Stimulated activated CD4-positive, alpha-beta T cell treated with anti-CD3 and anti-CD28 coated beads, Interleukin-12 subunit alpha, Interleukin-12 subunit beta, amount 100 ng/mL, for 24 hours (primary cell): ENCODE results near the gene SH3RF1.

ENCODE experiments used
- DNase-seq, 2 experiments: peaks; one replicate each; pipeline ENCODE4 v3.0.0-alpha.2; 2020; ENCODE audit warnings: low read depth in 2 of 2

The SH3RF1 gene

DNA sequence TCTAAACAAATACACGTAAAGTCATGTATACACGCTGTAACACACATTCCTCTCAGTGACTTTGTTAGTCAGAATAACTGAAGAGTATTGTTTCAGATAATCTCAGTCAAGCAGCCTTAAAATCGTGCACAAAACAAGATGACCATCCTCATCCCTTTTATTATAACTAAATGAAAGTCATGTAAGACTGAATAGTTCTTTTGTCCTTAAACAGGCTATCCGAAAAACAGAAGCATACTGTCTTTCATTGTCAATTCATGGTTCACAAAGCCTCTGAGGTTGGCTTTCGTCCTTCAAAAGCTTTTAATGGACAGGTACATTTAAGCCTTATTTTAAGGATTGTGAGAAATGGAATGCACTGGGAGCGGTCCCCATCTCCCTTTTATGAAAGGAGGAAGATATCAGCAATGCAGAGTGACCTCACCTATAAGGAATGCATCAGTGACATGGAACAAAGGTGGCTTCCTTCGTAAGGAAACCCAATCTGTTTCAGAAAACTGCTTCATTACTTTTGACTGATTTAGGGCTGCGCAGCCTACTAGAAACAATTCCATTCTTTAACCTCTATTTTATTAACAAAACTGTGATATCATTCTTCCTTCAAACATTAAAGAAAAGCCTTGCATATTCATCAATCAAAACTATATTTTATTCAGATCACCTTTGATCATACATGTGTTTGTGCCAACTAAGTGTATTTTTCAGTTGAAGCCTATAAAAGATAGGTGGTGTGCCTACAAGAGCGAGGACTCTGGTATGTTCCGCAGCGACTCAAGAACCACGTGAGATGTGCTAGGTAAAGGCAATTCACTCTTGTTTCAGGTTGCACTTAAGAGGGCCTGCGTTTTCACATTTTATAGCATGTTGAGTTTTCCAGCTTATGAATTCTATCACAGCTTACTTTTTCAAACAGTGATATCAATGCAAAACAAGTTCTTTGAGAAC lies 19.2 kb downstream of the SH3RF1 start:
- DNase-seq = no peak

DNA sequence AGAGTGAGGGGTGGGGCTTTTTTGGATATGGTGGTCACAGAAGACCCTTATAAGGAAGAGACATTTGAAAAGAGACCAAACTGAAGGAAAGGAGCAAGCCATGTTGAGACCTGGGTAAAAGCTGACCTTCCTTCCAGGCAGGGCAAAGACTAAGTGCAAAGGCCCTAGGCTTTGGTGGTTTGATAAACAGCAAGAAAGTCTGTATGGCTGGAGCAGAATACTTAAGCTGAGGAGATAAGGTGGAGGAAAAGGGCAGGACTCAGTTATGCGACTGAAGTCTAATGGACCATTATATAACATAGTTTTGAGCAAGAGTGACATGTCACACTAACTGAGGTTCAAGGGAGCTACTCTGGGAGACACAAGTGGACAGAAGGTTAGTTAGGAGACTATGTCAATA lies 20.0 kb downstream of the SH3RF1 start:
- no peak for DNase-seq

DNA sequence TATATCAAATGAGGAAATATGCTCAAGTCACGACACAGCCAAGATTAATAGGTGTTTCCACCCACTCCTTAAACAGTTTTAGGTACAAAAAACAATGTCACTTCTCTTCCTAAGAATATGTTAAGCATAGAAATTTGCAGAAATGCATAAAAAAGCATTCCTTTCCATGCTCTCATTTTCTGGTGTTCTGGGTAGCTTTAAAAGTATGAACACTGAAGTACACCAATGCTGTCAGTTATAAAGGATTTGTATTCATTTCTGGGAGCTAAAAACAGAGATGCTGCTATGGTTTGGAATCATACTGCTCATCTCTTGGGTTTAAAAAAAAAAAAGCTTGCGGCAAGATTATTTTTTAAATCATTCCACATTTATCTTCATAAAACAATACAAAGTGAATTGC lies 20.8 kb downstream of the SH3RF1 start:
- no peak for DNase-seq

DNA sequence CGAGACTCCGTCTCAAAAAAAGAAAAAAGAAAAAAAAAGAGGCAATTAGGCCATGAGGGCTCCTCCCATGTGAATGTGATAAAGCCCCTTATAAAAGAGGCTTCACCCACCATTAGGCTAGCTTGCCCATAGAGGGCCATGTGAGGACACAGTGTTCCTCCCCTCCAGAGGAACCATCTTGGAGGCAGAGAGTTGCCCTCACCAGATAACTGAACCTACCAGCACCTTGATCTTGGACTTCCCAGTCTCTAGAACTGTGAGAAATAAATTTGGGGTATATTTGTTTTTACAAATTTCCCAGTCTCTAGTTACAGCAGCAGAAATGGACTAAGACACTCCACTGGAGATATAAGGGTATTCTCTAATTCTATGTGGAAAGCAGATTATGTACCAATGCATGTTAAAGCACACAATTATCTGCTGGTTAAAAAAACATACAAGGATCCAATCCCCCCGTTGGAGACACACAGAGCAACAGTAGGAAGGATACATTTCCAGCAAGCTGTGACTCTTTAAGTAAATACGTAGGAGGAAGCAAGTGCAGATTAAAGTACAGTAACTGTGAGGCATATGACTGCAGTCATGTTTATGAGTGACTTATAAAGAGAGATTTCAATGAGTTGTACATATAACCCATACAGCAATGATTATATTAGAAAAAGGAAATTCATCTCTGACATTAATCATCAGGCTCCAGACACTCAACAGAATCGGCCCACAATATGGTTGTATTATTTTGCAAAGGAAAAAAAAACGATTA lies 21.4 kb downstream of the SH3RF1 start:
- no peak for DNase-seq

DNA sequence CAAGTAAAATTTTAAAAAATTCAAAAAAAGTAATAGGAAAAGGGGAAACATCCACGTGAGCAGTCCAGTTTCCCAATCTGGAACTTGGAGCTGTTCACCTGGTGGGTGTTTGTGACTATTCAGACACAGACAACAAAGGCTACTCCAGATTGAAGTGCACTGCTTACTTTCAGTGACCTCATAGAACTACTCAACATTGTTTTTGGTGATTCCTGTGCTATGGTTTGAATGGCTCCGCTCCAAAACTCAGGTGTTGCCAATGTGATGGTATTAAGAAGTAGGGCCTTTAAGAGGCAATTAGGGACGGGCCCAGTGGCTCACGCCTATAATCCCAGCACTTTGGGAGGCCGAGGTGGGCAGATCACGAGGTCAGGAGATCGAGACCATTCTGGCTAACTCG lies 22.1 kb downstream of the SH3RF1 start:
- DNase-seq = no peak

DNA sequence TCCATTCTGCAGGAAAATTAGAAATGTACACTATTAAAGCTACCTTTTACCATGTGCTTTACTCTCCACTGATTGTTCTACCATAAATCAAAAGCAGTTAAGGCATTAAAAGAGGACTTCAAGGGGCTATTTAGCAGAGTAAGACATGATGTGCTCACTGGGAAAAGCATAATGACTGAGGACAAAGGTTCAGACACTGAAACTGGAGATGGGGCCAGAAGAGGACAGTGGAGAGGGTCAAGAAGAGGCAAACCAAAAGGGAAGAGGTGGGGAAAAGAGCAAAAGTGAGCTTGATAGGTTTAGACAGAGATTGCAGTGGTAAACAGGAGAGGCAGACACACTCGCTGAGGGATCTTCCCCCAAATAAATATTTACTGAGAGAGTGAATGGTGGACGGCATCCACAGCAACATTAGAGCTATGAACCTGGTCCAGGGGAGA lies 23.8 kb downstream of the SH3RF1 start:
- no peak for DNase-seq

DNA sequence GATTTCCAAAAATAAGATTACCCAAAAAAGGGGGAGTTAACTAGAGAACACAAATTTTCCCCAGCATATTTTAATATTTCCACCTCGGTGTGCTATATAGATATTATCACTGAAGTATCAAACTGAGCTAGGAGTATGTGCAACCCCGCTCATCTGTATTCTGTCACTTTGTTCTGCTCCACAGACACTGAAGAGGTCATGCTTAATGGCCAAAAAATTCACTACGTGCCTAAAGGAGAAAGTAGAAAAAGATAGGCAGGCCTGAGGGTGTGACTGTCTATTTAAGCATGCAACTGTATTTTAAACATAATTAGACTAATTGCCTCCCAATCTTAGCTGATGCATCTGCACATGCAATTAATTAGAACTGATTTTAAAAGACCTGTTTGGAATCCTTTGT lies 24.5 kb downstream of the SH3RF1 start:
- DNase-seq = no peak

DNA sequence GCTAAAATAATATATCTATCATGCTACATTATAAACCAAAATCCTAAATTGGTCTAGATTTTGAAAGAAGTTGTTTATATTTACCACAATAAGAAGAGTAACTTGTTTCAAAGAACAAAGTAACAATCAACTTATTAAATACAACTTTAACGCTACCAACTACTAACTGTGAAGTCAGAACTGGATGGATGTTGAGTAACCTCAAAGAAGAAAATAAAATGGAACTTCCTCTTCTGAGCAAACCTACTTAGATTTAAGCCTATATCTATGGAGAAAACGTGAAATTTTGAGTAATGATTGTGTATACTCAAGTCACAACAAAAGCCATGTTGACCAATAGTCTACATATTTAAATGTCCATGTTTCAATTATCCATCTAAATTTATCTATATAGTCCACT lies 25.7 kb downstream of the SH3RF1 start:
- DNase-seq = no peak

DNA sequence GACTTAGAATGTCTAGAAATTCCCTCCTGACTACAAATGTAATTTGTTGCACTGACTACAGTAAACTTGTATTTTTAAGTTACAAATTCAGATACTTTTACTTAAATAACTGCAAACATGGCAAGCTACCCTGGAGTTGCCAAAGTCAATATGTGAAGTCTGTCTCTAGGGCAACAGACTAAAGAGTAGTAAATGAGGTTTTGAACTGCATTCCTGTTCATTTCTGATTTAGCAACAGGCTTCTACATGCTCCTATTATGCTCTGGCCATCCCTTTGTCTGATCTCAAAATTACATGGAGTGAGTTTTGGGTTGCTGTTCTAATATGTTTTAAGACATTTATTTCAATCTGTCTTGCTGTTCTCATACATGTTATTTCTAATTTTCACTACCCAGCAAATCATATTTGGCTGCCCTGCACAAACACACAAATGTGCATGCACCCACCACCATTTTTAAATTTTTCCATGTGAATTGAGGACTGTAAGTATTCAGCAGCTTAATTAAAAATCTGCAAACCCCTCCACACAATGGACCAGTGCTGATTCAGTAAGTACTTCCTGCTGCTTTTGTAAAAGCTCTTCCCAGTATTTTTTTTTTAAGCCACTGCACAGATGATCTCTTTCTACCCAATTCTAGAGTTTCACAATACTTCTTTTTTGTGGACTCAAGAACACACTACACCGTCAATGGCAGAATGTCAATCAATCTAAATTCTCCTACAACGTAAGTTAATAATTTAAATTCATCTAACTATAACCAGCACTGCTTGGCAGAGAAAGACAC lies 26.7 kb downstream of the SH3RF1 start:
- DNase-seq = no peak

DNA sequence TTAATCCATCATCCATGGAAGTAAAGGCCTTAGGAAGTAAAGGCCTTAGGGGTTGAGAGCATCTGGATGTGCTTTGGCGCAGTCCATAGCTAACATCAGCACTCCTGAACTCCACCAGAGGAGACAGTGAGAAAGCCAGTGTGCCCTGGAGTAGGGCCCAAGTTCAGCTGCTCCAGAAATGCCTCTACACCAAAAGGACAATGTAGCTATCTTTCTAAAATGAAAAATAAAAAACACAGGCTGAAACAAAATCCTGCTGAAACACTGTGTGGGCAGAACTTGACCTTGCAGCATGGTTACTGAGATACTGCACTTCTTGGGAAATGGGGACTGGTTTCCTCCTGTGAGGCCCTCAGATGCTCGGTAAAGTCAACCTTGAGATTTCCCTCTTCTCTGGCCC lies 29.3 kb downstream of the SH3RF1 start:
- no peak for DNase-seq

DNA sequence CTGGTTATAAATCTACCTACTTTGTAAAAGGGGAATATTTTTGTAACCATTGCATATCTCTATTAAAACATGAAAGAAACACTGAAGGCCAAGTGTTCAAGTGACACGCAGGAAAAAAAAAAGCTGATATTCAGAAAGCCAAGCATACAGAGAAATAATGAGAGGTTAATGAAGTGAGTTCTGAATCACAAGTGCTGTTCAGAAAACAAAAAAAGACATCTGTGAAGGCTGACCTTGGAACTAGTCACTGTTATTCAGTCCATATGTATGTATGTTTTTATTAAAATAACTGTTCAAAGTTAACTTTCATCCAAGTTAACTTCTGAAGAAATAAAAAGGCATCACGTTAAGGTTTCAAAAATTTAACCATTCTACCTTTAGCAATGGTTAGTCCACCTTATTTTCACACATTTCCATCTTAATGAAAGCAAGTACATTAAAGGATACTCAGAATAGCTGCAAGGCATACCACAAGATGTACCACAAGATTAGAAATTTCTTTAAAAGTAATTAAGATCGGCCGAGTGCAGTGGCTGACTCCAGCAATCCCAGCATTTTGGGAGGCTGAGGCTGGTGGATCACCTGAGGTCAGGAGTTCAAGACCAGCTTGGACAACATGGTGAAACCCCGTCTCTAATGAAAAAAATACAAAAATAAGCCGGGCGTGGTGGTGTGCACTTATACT lies 31.4 kb downstream of the SH3RF1 start:
- DNase-seq = no peak

DNA sequence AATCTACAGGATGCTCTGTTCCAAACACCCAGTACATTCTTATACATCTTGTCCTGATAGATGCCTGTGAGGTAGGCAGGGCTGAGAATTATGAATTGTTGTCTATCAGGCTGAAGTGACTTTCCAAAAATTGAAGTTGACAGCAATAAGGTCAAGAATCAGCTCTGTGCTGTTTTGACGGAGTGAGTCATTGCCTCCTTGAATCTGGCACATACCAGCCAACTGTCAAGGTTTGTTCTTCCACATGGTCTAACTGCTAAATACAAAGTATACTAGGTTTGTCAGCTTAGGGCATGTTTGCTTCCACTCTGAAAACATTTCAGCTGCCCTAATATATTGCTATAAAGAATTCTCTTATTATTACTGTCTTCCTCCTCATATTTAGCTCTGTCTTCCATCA lies 32.3 kb downstream of the SH3RF1 start:
- DNase-seq = no peak

DNA sequence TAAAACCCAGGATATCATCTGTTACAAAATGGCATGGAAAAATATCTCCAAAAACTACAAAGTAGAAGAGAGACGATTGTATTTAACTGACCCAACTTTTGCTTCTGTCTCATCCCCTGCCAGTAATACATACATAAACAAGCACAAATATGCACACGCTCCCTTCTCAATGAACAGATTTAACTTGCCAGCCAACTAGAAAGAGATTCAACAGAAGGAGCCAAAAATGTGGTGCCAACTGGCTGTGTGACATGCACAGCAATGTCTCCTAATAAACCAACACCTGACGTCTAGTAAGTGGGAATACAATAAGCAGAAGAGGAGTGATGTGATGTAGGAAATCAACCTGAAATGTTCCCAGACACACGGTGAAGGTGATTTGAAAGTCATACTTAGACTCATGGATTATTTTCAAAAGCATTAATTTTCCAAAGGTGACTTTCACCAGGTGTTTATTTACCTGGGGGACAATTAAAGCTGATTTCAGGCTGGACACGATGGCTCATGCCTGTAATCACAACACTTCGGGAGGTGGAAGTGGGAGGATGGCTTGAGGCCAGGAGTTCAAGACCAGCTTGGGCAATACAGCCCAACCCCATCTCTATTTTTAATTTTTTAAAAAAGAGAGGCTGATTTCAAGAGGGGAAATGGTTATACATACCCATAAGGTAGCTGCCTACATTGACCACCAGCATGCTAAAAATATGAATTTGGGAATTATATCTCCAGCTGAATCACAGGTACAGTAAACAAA lies 33.7 kb downstream of the SH3RF1 start:
- no peak for DNase-seq

DNA sequence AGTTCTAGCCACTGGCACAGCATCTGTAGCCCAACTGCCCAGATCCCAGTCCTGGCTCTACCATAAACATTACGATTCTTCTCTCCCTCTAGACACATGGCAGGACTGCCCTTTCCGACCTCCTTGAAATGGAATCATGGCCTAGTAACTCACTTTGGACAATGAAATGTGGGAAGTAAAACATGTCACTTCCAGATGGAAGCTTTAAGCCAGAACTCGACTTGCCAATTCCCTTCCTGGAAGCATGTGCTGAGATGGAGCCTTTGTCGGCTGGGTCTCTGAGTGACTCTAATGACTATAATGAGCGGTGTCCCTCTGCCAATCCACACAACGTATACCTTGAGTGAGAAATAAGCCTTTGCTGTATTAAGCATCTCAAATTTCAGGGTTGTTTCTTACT lies 34.7 kb downstream of the SH3RF1 start:
- DNase-seq = no peak

DNA sequence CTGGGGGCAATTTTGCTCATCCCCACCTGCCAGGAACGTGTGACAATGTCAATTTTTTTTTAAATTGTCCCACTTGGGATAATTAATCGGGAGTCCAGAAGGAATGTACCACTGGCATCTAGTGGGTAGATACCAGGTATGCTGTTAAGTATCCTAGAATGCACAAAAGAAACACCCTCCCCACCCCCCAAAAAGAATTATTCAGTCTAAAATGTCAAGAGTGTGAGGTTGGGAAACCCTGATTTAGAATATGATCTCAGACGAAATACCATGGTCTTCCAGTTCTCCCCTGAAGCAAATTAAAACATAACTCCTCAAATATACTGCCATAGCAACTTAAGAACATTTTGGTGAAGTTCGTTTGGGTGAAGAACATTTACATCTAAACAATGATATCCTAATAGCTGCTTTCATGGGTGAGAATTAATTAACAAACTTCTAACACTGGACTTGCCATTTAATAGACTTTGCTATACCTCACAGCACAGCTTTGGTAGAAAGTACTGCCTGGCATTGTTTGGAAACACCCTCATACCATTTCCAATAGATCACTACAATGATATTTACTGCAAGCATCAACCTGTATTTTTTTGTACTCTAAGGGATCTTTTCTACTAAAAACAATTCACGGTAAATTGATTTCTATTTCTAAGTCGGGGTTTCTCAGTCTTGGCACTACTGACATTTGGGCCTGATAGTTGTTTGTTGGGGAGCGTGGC lies 36.5 kb downstream of the SH3RF1 start:
- DNase-seq = no peak

DNA sequence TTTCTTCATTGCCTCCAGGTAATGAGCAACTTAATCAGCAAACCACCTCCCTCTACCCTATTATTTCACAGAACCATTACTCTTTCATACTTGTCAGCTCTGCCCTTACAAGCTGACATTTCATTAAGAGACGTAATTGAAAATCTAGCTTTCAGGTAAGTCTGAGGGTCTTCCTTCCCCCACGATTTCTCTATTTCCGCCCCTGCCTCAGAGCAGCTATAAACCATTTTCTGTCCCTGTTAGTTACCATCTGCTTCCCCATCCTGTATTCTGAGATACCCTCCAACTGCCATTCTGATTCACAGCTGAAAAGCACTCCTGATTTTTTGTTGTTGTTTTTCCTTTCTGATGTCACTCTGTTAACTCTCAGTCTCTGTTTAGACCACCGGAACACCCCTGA lies 37.1 kb downstream of the SH3RF1 start:
- DNase-seq = no peak

DNA sequence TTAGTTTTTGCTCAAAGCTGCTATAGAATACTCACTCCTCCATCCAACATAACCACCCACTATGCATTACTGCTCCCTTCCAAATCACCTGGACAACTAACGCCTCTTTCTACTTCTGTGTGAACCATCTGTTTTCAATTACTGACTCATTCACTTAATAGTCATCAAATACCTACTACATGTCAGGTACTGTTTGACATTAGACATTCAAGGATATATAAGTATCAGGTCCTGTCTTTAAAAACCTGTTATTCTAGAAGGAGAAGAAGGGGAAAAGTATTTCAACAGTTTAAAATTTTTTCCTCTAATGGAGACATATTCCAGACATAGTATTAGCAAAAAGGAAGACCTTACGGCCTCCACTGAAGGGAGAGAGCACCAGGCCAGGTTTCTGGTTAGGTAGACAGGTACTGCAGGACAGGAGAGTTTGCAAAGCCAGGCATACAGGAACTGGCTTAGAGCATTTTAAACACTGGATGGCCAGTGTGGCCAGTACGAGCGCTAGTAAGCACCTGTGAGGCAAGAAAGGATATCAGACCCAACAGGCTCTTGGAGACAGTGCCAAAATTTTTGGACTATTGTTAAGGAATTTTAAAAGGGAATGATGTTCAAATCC lies 39.0 kb downstream of the SH3RF1 start:
- no peak for DNase-seq

DNA sequence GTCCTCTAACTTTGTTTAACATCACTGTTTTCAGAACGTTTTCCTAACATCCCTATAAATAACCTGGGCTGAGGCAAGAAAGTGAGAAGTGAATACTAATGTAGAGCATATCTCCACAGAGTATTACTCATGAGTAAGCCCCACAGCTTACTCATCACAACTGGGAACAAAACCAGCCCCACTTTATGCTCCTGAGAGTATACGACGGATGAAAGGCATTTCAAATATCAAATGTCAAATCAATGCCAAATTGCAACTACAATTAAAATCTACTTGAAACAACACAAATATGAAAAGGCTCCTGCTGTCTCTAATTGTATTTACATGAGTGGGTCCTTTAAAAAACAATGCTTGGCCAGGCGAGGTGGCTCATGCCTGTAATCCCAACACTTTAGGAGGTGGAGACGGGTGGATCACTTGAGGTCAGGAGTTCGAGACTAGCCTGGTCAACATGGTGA lies 41.2 kb downstream of the SH3RF1 start:
- DNase-seq = no peak

DNA sequence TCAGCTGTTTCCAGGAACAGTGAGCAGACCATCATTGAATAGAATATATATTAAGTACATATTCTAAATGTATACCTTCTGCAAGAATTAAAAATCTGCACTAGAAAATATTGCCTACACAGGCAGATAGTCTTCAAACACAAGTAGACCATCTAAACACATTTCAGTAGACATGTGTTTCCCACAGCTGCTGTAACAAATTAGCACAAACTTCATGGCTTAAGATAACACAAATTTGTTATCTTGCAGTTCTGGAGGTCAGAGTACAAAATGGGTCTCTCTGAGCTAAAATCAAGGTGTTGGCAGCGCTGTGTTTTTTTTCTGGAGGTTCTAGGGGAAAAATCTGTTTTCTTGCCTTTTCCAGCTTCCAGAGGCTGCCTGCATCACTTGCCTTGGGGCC lies 42.7 kb downstream of the SH3RF1 start:
- DNase-seq = no peak

DNA sequence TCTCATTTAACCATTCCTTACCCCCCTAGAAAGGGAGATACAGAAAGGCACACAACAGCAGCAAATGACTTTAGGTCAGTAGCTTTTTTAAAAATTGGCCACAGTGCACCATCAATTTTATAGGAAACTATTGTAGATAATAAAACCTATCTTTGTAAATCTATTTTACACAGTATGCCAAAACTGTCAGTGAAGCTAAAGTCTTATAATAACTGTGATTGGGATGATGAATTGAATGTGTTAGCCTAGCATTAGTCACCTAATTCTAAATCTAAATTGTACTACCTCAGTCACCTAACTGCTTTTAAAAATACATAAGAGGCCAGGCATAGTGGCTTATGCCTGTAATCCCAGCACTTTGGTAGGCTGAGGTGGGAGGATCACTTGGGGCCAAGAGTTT lies 44.2 kb downstream of the SH3RF1 start:
- DNase-seq = no peak
